ENCODE results near the gene PBLD.

PBLD gene

GRCh38 chr10:68333440-68334431, 1.0 kb upstream of the PBLD start:
- peaks cover 2% of the 10 kb centered on the region for H3K79me1 ChIP-seq (ENCODE audit: low read length)
- H3K56ac ChIP-seq (ENCODE audit: low read length) = no peak overlapping the region
- WGBS (ENCODE audit: extremely low coverage, insufficient coverage, low lambda C conversion rate) = no CpG with 5 or more reads among the region's 10 CpGs
- DNase-seq = no peak
- peak overlapping the region; percentile 99 for H3K4me3 ChIP-seq (ENCODE audit: low read length)
- H3K36me3 ChIP-seq (ENCODE audit: control insufficient read depth, insufficient read depth, low read length) = peaks cover 2% of the 10 kb centered on the region
- no peak overlapping the region for H2BK5ac ChIP-seq (ENCODE audit: low read length)
- H4K8ac ChIP-seq (ENCODE audit: low read depth, low read length) = no peak overlapping the region
- H3K4ac ChIP-seq (ENCODE audit: low read depth, low read length) = no peak overlapping the region
- no peak overlapping the region for H3K23ac ChIP-seq (ENCODE audit: low read length)
- peaks cover 62% of the 10 kb centered on the region for H3K79me2 ChIP-seq (ENCODE audit: control insufficient read depth, insufficient read depth, low read length)
- no peak overlapping the region for H2BK120ac ChIP-seq (ENCODE audit: low read depth, low read length)
- H3K27ac ChIP-seq (ENCODE audit: low read depth, low read length) = no peak overlapping the region
- no peak overlapping the region for H2BK15ac ChIP-seq (replicated peaks; ENCODE audit: low read depth)
- no peaks in the 10 kb centered on the region for H3K27me3 ChIP-seq (ENCODE audit: insufficient read depth, low read length, poor library complexity)
- H3K9ac ChIP-seq (ENCODE audit: low read length) = peak overlapping the region; percentile 100
- no peak overlapping the region for H3K18ac ChIP-seq (ENCODE audit: low read length)
- no peaks in the 10 kb centered on the region for H3K4me1 ChIP-seq (ENCODE audit: control insufficient read depth, low read depth, low read length)
- H4K5ac ChIP-seq (ENCODE audit: low read length) = no peak overlapping the region
- H3K4me2 ChIP-seq (ENCODE audit: low read length) = no peak overlapping the region
- H2AK5ac ChIP-seq (ENCODE audit: low read length) = no peak overlapping the region

DNA sequence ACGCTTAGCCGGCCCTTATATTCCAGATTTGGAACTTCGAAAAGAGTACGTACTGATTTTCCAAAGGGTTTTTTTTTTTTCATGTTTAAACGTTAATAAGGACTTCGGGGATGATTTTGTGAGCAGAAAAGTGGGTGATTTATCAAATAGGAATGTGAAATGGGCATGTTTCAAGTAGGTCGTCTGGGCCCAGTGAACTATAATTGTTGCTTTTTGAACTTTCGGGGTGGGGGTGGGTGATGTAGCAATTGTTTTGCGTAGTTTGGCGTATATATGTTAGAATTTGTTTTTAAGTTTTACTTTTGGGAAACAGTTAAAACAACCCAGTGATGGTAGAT, 299 bp upstream of the PBLD start:
- H3K18ac ChIP-seq (ENCODE audit: low read length) = peak overlapping the region; percentile 97
- no peak for DNase-seq
- H3K4me3 ChIP-seq (ENCODE audit: low read length) = peak overlapping the region; percentile 99
- H3K4ac ChIP-seq (ENCODE audit: low read depth, low read length) = no peak overlapping the region
- peak overlapping the region; percentile 100 for H3K56ac ChIP-seq (ENCODE audit: low read length)
- no peaks in the 10 kb centered on the region for H3K27me3 ChIP-seq (ENCODE audit: insufficient read depth, low read length, poor library complexity)
- H4K5ac ChIP-seq (ENCODE audit: low read length) = no peak overlapping the region
- no peak overlapping the region for H3K4me2 ChIP-seq (ENCODE audit: low read length)
- H3K4me1 ChIP-seq (ENCODE audit: control insufficient read depth, low read depth, low read length) = no peaks in the 10 kb centered on the region
- H2BK120ac ChIP-seq (ENCODE audit: low read depth, low read length) = no peak overlapping the region
- H3K79me2 ChIP-seq (ENCODE audit: control insufficient read depth, insufficient read depth, low read length) = peaks cover 57% of the 10 kb centered on the region
- H3K27ac ChIP-seq (ENCODE audit: low read depth, low read length) = peak overlapping the region; percentile 85
- H3K79me1 ChIP-seq (ENCODE audit: low read length) = peaks cover 2% of the 10 kb centered on the region
- H2BK5ac ChIP-seq (ENCODE audit: low read length) = no peak overlapping the region
- H3K9ac ChIP-seq (ENCODE audit: low read length) = peak overlapping the region; percentile 100
- H4K8ac ChIP-seq (ENCODE audit: low read depth, low read length) = no peak overlapping the region
- peak overlapping the region; percentile 72 for H2AK5ac ChIP-seq (ENCODE audit: low read length)
- no peaks in the 10 kb centered on the region for H3K36me3 ChIP-seq (ENCODE audit: control insufficient read depth, insufficient read depth, low read length)
- no peak overlapping the region for H3K23ac ChIP-seq (ENCODE audit: low read length)
- H2BK15ac ChIP-seq (replicated peaks; ENCODE audit: low read depth) = no peak overlapping the region
- WGBS (ENCODE audit: extremely low coverage, insufficient coverage, low lambda C conversion rate) = no CpG with 5 or more reads among the region's 10 CpGs

GRCh38 chr10:68331455-68332258, 1.1 kb downstream of the PBLD start, which contains the start of gene HNRNPH3:
HNRNPH3 (plus strand) TSS chr10:68332064; CDS start chr10:68337222, 5,158 bp downstream.
- H4K5ac ChIP-seq (ENCODE audit: low read length) = peak within 1 kb of the TSS; percentile 78
- peaks cover 2% of the 10 kb centered on the region for H3K79me1 ChIP-seq (ENCODE audit: low read length)
- H4K8ac ChIP-seq (ENCODE audit: low read depth, low read length) = peak within 1 kb of the TSS; percentile 81
- H2BK5ac ChIP-seq (ENCODE audit: low read length) = peak within 1 kb of the TSS; percentile 96
- H3K56ac ChIP-seq (ENCODE audit: low read length) = peak within 1 kb of the TSS; percentile 100
- peak within 1 kb of the TSS; percentile 99 for H3K4me3 ChIP-seq (ENCODE audit: low read length)
- H3K36me3 ChIP-seq (ENCODE audit: control insufficient read depth, insufficient read depth, low read length) = no peaks in the 10 kb centered on the region
- H3K23ac ChIP-seq (ENCODE audit: low read length) = peak within 1 kb of the TSS; percentile 97
- no peaks in the 10 kb centered on the region for H3K27me3 ChIP-seq (ENCODE audit: insufficient read depth, low read length, poor library complexity)
- H2BK120ac ChIP-seq (ENCODE audit: low read depth, low read length) = peak within 1 kb of the TSS; percentile 17
- peak within 1 kb of the TSS; percentile 100 for H3K9ac ChIP-seq (ENCODE audit: low read length)
- H3K18ac ChIP-seq (ENCODE audit: low read length) = peak within 1 kb of the TSS; percentile 97
- H3K4me2 ChIP-seq (ENCODE audit: low read length) = peak within 1 kb of the TSS; percentile 78
- H3K4ac ChIP-seq (ENCODE audit: low read depth, low read length) = peak within 1 kb of the TSS; percentile 99
- WGBS (ENCODE audit: extremely low coverage, insufficient coverage, low lambda C conversion rate) = no CpG with 5 or more reads among the region's 73 CpGs
- peak; percentile 98 for DNase-seq
- peaks cover 48% of the 10 kb centered on the region for H3K79me2 ChIP-seq (ENCODE audit: control insufficient read depth, insufficient read depth, low read length)
- peak within 1 kb of the TSS; percentile 93 for H2AK5ac ChIP-seq (ENCODE audit: low read length)
- no peaks in the 10 kb centered on the region for H3K4me1 ChIP-seq (ENCODE audit: control insufficient read depth, low read depth, low read length)
- peak within 1 kb of the TSS; percentile 92 for H3K27ac ChIP-seq (ENCODE audit: low read depth, low read length)
- no peak within 1 kb of the TSS for H2BK15ac ChIP-seq (replicated peaks; ENCODE audit: low read depth)

- H2AK5ac ChIP-seq (ENCODE audit: low read length) = peak overlapping the region; percentile 93
- no peaks in the 10 kb centered on the region for H3K36me3 ChIP-seq (ENCODE audit: control insufficient read depth, insufficient read depth, low read length)
- peak overlapping the region; percentile 5 for H2BK120ac ChIP-seq (ENCODE audit: low read depth, low read length)
- peak overlapping the region; percentile 92 for H3K27ac ChIP-seq (ENCODE audit: low read depth, low read length)
- peak overlapping the region; percentile 78 for H3K4me2 ChIP-seq (ENCODE audit: low read length)
- H2BK15ac ChIP-seq (replicated peaks; ENCODE audit: low read depth) = no peak overlapping the region
- no peaks in the 10 kb centered on the region for H3K4me1 ChIP-seq (ENCODE audit: control insufficient read depth, low read depth, low read length)
- WGBS (ENCODE audit: extremely low coverage, insufficient coverage, low lambda C conversion rate) = no CpG with 5 or more reads among the region's 29 CpGs
- H4K8ac ChIP-seq (ENCODE audit: low read depth, low read length) = peak overlapping the region; percentile 81
- peaks cover 2% of the 10 kb centered on the region for H3K79me1 ChIP-seq (ENCODE audit: low read length)
- peaks cover 41% of the 10 kb centered on the region for H3K79me2 ChIP-seq (ENCODE audit: control insufficient read depth, insufficient read depth, low read length)
- H4K5ac ChIP-seq (ENCODE audit: low read length) = peak overlapping the region; percentile 78
- H3K56ac ChIP-seq (ENCODE audit: low read length) = peak overlapping the region; percentile 99
- peak overlapping the region; percentile 96 for H3K9ac ChIP-seq (ENCODE audit: low read length)
- peak; percentile 38 for DNase-seq
- peak overlapping the region; percentile 51 for H2BK5ac ChIP-seq (ENCODE audit: low read length)
- H3K23ac ChIP-seq (ENCODE audit: low read length) = peak overlapping the region; percentile 96
- peak overlapping the region; percentile 85 for H3K4me3 ChIP-seq (ENCODE audit: low read length)
- H3K27me3 ChIP-seq (ENCODE audit: insufficient read depth, low read length, poor library complexity) = no peaks in the 10 kb centered on the region
- H3K4ac ChIP-seq (ENCODE audit: low read depth, low read length) = peak overlapping the region; percentile 99
- H3K18ac ChIP-seq (ENCODE audit: low read length) = peak overlapping the region; percentile 91
These were observed 1.8 kb downstream of the PBLD start for GRCh38 chr10:68330852-68331454.

- no peak for DNase-seq
- no peak overlapping the region for H2BK15ac ChIP-seq (replicated peaks; ENCODE audit: low read depth)
- no peak overlapping the region for H3K4me2 ChIP-seq (ENCODE audit: low read length)
- H2BK120ac ChIP-seq (ENCODE audit: low read depth, low read length) = no peak overlapping the region
- no peaks in the 10 kb centered on the region for H3K36me3 ChIP-seq (ENCODE audit: control insufficient read depth, insufficient read depth, low read length)
- no peak overlapping the region for H3K27ac ChIP-seq (ENCODE audit: low read depth, low read length)
- H3K23ac ChIP-seq (ENCODE audit: low read length) = no peak overlapping the region
- no CpG with 5 or more reads among the region's 1 CpG for WGBS (ENCODE audit: extremely low coverage, insufficient coverage, low lambda C conversion rate)
- no peak overlapping the region for H4K8ac ChIP-seq (ENCODE audit: low read depth, low read length)
- H2AK5ac ChIP-seq (ENCODE audit: low read length) = no peak overlapping the region
- no peak overlapping the region for H3K56ac ChIP-seq (ENCODE audit: low read length)
- H3K79me2 ChIP-seq (ENCODE audit: control insufficient read depth, insufficient read depth, low read length) = peaks cover 26% of the 10 kb centered on the region
- no peak overlapping the region for H3K9ac ChIP-seq (ENCODE audit: low read length)
- no peak overlapping the region for H4K5ac ChIP-seq (ENCODE audit: low read length)
- H2BK5ac ChIP-seq (ENCODE audit: low read length) = no peak overlapping the region
- peaks cover 2% of the 10 kb centered on the region for H3K79me1 ChIP-seq (ENCODE audit: low read length)
- H3K4me1 ChIP-seq (ENCODE audit: control insufficient read depth, low read depth, low read length) = no peaks in the 10 kb centered on the region
- no peak overlapping the region for H3K4me3 ChIP-seq (ENCODE audit: low read length)
- H3K18ac ChIP-seq (ENCODE audit: low read length) = no peak overlapping the region
- no peaks in the 10 kb centered on the region for H3K27me3 ChIP-seq (ENCODE audit: insufficient read depth, low read length, poor library complexity)
- no peak overlapping the region for H3K4ac ChIP-seq (ENCODE audit: low read depth, low read length)
These were observed 3.2 kb downstream of the PBLD start for GRCh38 chr10:68329506-68329861.
